Endodermal cell (in vitro differentiated cells): ENCODE data around the gene FOXK2. TPM values are rescaled to one million over a fixed set of nuclear protein-coding genes. Genes with fewer than 3 reads are reported as not detected.
A peak's percentile ranks its signal among the peaks of the same experiment; 100 is the strongest.
"Not testable (repeated sequence)": the region's sequence is repeated elsewhere in the genome, so short reads cannot be mapped to it uniquely, and the experiment has no call there.

Source experiments
- DNase-seq: peaks from one replicate; pipeline ENCODE4 v3.0.0-alpha.2; 2017
- H3K27ac ChIP-seq: 2 replicates; pipeline ENCODE4 v1.5.1; 2013; ENCODE audit warnings: mild to moderate bottlenecking, low read depth, low read length, moderate library complexity
- H3K27me3 ChIP-seq: 2 replicates; pipeline ENCODE4 v1.6.1; 2013; ENCODE audit warnings: mild to moderate bottlenecking, low read length, moderate library complexity; ENCODE audit not compliant: insufficient read depth, control insufficient read depth, poor library complexity, severe bottlenecking
- H3K36me3 ChIP-seq: 2 replicates; pipeline ENCODE4 v1.7.0; 2013; ENCODE audit warnings: mild to moderate bottlenecking, low read length, moderate library complexity; ENCODE audit not compliant: control insufficient read depth, insufficient read depth
- H3K4me1 ChIP-seq: one replicate; pipeline ENCODE4 v1.7.0; 2013; ENCODE audit warnings: low read length; ENCODE audit not compliant: control insufficient read depth, insufficient read depth
- H3K4me3 ChIP-seq: 2 replicates; pipeline ENCODE4 v1.5.1; 2013; ENCODE audit warnings: mild to moderate bottlenecking, low read length, moderate library complexity
- H3K9ac ChIP-seq: 2 replicates; pipeline ENCODE4 v1.6.1; 2013; ENCODE audit warnings: mild to moderate bottlenecking, low read length, moderate library complexity; ENCODE audit not compliant: poor library complexity, severe bottlenecking; ENCODE audit errors: extremely low read depth
- H3K9me3 ChIP-seq: 2 replicates; pipeline ENCODE4 v1.6.1; 2013; ENCODE audit warnings: mild to moderate bottlenecking, low read length, moderate library complexity; ENCODE audit not compliant: control insufficient read depth
- H3K27ac Mint-ChIP-seq: 2 replicates; pipeline ENCODE4 v1.8.0; 2020; ENCODE audit warnings: mixed read lengths
- H3K27me3 Mint-ChIP-seq: 2 replicates; pipeline ENCODE4 v1.8.0; 2021; ENCODE audit warnings: mild to moderate bottlenecking, mixed read lengths; ENCODE audit not compliant: insufficient read depth
- H3K36me3 Mint-ChIP-seq: 2 replicates; pipeline ENCODE4 v1.8.0; 2020; ENCODE audit warnings: low read depth, mixed read lengths
- H3K4me1 Mint-ChIP-seq: 2 replicates; pipeline ENCODE4 v1.8.0; 2020; ENCODE audit warnings: mixed read lengths
- H3K4me3 Mint-ChIP-seq: 2 replicates; pipeline ENCODE4 v1.8.0; 2020; ENCODE audit warnings: mild to moderate bottlenecking, moderate library complexity, mixed read lengths
- H3K9me3 Mint-ChIP-seq: 2 replicates; pipeline ENCODE4 v1.8.0; 2020; ENCODE audit warnings: mild to moderate bottlenecking, mixed read lengths
- CTCF ChIP-seq: fragments of 200-600 bp; sonication (generic); conservative IDR thresholded peaks from 2 replicates; pipeline ENCODE4 v1.5.0; 2021; ENCODE audit warnings: antibody characterized with exemption, mild to moderate bottlenecking
- WGBS, 2 experiments: methylation state at CpG; one replicate each; pipeline versions ENCODE4 v1.1.5 to v1.1.7; 2013; ENCODE audit warnings: missing lambda C conversion rate in 2 of 2, mixed read lengths in 1 of 2; ENCODE audit not compliant: insufficient coverage in 1 of 2, insufficient read length in 1 of 2; 5-methylcytosine and 5-hydroxymethylcytosine counted together
- total RNA-seq, 2 donors: library from RNA; stranded (reverse); fragmentation: NEBNext Ultra II Directional in 1 of 2; extraction: Animal tissue kit (Norgen Biotek cat#: 25700) in 1 of 2; gene quantifications; 2 replicates in 1 of 2; 3 replicates in 1 of 2; pipeline ENCODE4 v1.2.1, GENCODE V29; 2021

The FOXK2 gene
- total RNA-seq, 2 donors from 2014 or later = 67.2 to 68.1 TPM

DNA sequence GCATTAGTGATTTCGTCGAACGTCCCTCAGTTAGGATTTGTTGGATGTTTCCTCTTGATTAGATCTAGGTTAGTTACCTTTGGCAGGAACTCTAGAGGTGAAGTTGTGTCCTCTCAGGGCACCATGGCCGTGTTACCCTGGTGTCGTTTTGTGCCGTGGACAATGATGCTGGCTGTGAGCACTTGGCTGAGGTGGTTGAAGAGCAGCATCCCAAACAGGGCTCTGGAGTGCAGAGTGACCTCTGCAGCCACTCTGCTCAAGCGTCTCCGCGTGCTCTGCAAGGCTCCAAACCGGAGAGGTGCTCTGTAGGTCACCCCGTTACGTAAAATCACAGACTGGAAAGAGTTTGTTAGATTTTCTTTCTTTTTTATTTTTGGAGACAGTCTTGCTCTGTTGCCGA lies 33.0 kb downstream of the FOXK2 start:
- TF ChIP-seq CTCF = no peak
- Mint-ChIP-seq H3K4me1 (peaks cover 15% of the 10 kb centered on the region), H3K36me3 (peaks cover 10% of the 10 kb centered on the region), H3K27me3 (no peaks in the 10 kb centered on the region), H3K27ac (peak overlapping the region; percentile 67), H3K9me3 (peaks cover 4% of the 10 kb centered on the region), H3K4me3 (no peak overlapping the region)
- no peaks in the 10 kb centered on the region for H3K4me1 ChIP-seq
- no peaks in the 10 kb centered on the region for H3K9me3 ChIP-seq
- H3K36me3 ChIP-seq = peaks cover 15% of the 10 kb centered on the region
- no peak for DNase-seq
- 94 to 97% methylated on average over 10 to 13 of the region's 13 CpGs for WGBS, 2 experiments
- no peak overlapping the region for H3K9ac ChIP-seq
- no peaks in the 10 kb centered on the region for H3K27me3 ChIP-seq
- peak overlapping the region; percentile 44 for H3K27ac ChIP-seq
- no peak overlapping the region for H3K4me3 ChIP-seq

GRCh38 chr17:82553210-82553930 lies 33.8 kb downstream of the FOXK2 start:
- no peaks in the 10 kb centered on the region for H3K9me3 Mint-ChIP-seq
- Histone ChIP-seq H3K27ac (peak overlapping the region; percentile 70), H3K4me1 (no peaks in the 10 kb centered on the region), H3K9ac (no peak overlapping the region), H3K9me3 (no peaks in the 10 kb centered on the region), H3K36me3 (peaks cover 11% of the 10 kb centered on the region), H3K27me3 (no peaks in the 10 kb centered on the region), H3K4me3 (no peak overlapping the region)
- peak overlapping the region; percentile 48 for H3K27ac Mint-ChIP-seq
- H3K4me3 Mint-ChIP-seq = no peak overlapping the region
- H3K27me3 Mint-ChIP-seq = no peaks in the 10 kb centered on the region
- WGBS, 2 experiments = 87% methylated on average over 14 to 18 of the region's 18 CpGs
- peaks cover 4% of the 10 kb centered on the region for H3K36me3 Mint-ChIP-seq
- TF ChIP-seq CTCF = no peak
- H3K4me1 Mint-ChIP-seq = peaks cover 15% of the 10 kb centered on the region
- DNase-seq = peak; percentile 73

GRCh38 chr17:82557510-82557909 lies 38.0 kb downstream of the FOXK2 start:
- peaks cover 19% of the 10 kb centered on the region for H3K4me1 Mint-ChIP-seq
- H3K27me3 ChIP-seq, H3K27ac Mint-ChIP-seq, H3K36me3 Mint-ChIP-seq, H3K27ac ChIP-seq, H3K4me3 Mint-ChIP-seq, H3K36me3 ChIP-seq, H3K9me3 ChIP-seq, H3K9ac ChIP-seq, H3K27me3 Mint-ChIP-seq, H3K4me1 ChIP-seq, DNase-seq, H3K4me3 ChIP-seq, H3K9me3 Mint-ChIP-seq: not testable (repeated sequence)
- WGBS, 2 experiments = 88 to 93% methylated on average over 2 of the region's 2 CpGs
